HepG2 (cell line): ENCODE results near the gene FAF2. TPM values are rescaled to one million over a fixed set of nuclear protein-coding genes. Genes with fewer than 3 reads are reported as not detected.

Source experiments
- ADNP ChIP-seq: sonication (generic); formaldehyde crosslinking; IDR thresholded peaks from 2 replicates; pipeline ENCODE4 v1.4.0; 2020; ENCODE audit warnings: missing genetic modification reagents
- BRF2 ChIP-seq: sonication (generic); formaldehyde crosslinking; IDR thresholded peaks from 2 replicates; pipeline ENCODE4 v1.8.1; 2022; ENCODE audit warnings: mild to moderate bottlenecking, missing genetic modification reagents
- DRAP1 ChIP-seq: IDR thresholded peaks from 2 replicates; pipeline ENCODE4 v1.6.1; 2016; ENCODE audit warnings: missing genetic modification reagents, missing compliant biosample characterization
- JUND ChIP-seq: sonication (generic); formaldehyde crosslinking; IDR thresholded peaks from 2 replicates; pipeline ENCODE4 v1.8.0; 2022; ENCODE audit warnings: mild to moderate bottlenecking, missing genetic modification reagents
- TEAD3 ChIP-seq: optimal IDR thresholded peaks from 2 replicates; pipeline ENCODE3; 2016; ENCODE audit warnings: borderline replicate concordance
- ZBTB33 ChIP-seq: sonication (generic); formaldehyde crosslinking; IDR thresholded peaks from 2 replicates; pipeline ENCODE4 v1.4.0; 2020; ENCODE audit warnings: missing genetic modification reagents
- ZNF460 ChIP-seq: sonication (generic); formaldehyde crosslinking; IDR thresholded peaks from 2 replicates; pipeline ENCODE4 v1.5.1; 2020; ENCODE audit warnings: missing genetic modification reagents, mild to moderate bottlenecking, borderline replicate concordance
- ZNF770 ChIP-seq: sonication (generic); formaldehyde crosslinking; IDR thresholded peaks from 2 replicates; pipeline ENCODE4 v1.5.0; 2020; ENCODE audit warnings: mild to moderate bottlenecking, missing genetic modification reagents
- ZNF772 ChIP-seq: sonication (generic); formaldehyde crosslinking; IDR thresholded peaks from 2 replicates; pipeline ENCODE4 v1.5.0; 2020; ENCODE audit warnings: mild to moderate bottlenecking, missing genetic modification reagents
- ZSCAN9 ChIP-seq: IDR thresholded peaks from 2 replicates; pipeline ENCODE4 v1.6.1; 2016; ENCODE audit warnings: borderline replicate concordance
- polyA plus RNA-seq, 8 experiments: library from polyadenylated mRNA; depleted of rRNA in 3 of 8; stranded (reverse) in 7 of 8; unstranded in 1 of 8; fragments of >200 nt; fragmentation: Illumina TruSeq in 4 of 8; extraction: Trizol in 4 of 8; gene quantifications; 2 replicates each; pipeline versions ENCODE4 v1.2.1 to v1.2.3, GENCODE V29; 2011 to 2016; ENCODE audit warnings: low read depth in 4 of 8, missing spikeins in 1 of 8, mixed read lengths in 1 of 8; ENCODE audit not compliant: insufficient read depth in 1 of 8
- total RNA-seq, 5 experiments: library from RNA; depleted of rRNA; stranded (reverse); fragments of >200 nt; fragmentation: Illumina TruSeq; extraction: Trizol; gene quantifications; 2 replicates each; pipeline ENCODE4 v1.2.3, GENCODE V29; 2016; ENCODE audit warnings: low read depth in 1 of 5
- TF ChIP-seq, protein P1 (sequence below): IDR thresholded peaks from 2 replicates; pipeline ENCODE4 v1.4.0; 2020; ENCODE audit warnings: mild to moderate bottlenecking, missing genetic modification reagents

Gene FAF2
- total and polyA plus RNA-seq, 2 of the 13 experiments (the other 11 are each of a cell fraction or from before 2014, with no cell fraction given): 27.8 to 34.3 TPM

GRCh38 chr5:176438959-176439757 is 9.0 kb upstream of the FAF2 start (continued):
- TF ChIP-seq DRAP1 (CRISPR knock-in tag): peak; percentile 33; the same call in 1 of the 2 replicates
- TF ChIP-seq ADNP (CRISPR knock-in tag): peak; percentile 67; the same call in 1 of the 2 replicates
- peak; percentile 98 for TF ChIP-seq ZNF770 (CRISPR knock-in tag)
- TF ChIP-seq ZNF460 (CRISPR knock-in tag): peak; percentile 28; the same call in 1 of the 2 replicates
- TF ChIP-seq ZBTB33 (CRISPR knock-in tag): 0 out of 2 replicates have a peak, but pooled peaks have one; percentile 2
- TF ChIP-seq BRF2 (CRISPR knock-in tag): no peak
- 0 out of 2 replicates have a peak, but pooled peaks have one; percentile 27 for TF ChIP-seq JUND
- TF ChIP-seq ZSCAN9 (CRISPR knock-in tag): peak; percentile 41; the same call in 1 of the 2 replicates
- TF ChIP-seq TEAD3: peak; percentile 74
- TF ChIP-seq, protein P1, sequence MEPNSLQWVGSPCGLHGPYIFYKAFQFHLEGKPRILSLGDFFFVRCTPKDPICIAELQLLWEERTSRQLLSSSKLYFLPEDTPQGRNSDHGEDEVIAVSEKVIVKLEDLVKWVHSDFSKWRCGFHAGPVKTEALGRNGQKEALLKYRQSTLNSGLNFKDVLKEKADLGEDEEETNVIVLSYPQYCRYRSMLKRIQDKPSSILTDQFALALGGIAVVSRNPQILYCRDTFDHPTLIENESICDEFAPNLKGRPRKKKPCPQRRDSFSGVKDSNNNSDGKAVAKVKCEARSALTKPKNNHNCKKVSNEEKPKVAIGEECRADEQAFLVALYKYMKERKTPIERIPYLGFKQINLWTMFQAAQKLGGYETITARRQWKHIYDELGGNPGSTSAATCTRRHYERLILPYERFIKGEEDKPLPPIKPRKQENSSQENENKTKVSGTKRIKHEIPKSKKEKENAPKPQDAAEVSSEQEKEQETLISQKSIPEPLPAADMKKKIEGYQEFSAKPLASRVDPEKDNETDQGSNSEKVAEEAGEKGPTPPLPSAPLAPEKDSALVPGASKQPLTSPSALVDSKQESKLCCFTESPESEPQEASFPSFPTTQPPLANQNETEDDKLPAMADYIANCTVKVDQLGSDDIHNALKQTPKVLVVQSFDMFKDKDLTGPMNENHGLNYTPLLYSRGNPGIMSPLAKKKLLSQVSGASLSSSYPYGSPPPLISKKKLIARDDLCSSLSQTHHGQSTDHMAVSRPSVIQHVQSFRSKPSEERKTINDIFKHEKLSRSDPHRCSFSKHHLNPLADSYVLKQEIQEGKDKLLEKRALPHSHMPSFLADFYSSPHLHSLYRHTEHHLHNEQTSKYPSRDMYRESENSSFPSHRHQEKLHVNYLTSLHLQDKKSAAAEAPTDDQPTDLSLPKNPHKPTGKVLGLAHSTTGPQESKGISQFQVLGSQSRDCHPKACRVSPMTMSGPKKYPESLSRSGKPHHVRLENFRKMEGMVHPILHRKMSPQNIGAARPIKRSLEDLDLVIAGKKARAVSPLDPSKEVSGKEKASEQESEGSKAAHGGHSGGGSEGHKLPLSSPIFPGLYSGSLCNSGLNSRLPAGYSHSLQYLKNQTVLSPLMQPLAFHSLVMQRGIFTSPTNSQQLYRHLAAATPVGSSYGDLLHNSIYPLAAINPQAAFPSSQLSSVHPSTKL (CRISPR knock-in tag): peak; percentile 64
- peak; percentile 36; the same call in 1 of the 2 replicates for TF ChIP-seq ZNF772 (CRISPR knock-in tag)
- TF ChIP-seq, all 625 proteins: peak for 75
